Effector CD8-positive, alpha-beta T cell (primary cell): ENCODE measurements around the gene KCTD19.
A peak's percentile ranks its signal among the peaks of the same experiment; 100 is the strongest.

ENCODE experiments used
- DNase-seq: peaks from one replicate; lab custom pipeline; 2025; lab: John Stamatoyannopoulos, UW

Gene KCTD19

GRCh38 chr16:67283039-67283825 lies 43.3 kb downstream of the KCTD19 start:
- no peak for DNase-seq

GRCh38 chr16:67282447-67282805 lies 44.1 kb downstream of the KCTD19 start:
- DNase-seq: no peak

- no peak for DNase-seq
Measured at GRCh38 chr16:67281536-67282446, 44.8 kb downstream of the KCTD19 start.

- DNase-seq: no peak
Measured at GRCh38 chr16:67280090-67281015, 46.2 kb downstream of the KCTD19 start.

- DNase-seq: peak; percentile 62
Measured at GRCh38 chr16:67279296-67280089, 47.0 kb downstream of the KCTD19 start, which contains the start of gene PLEKHG4. Gene PLEKHG4 (plus strand): TSS chr16:67279532. CDS start chr16:67280045, 513 bp downstream.

GRCh38 chr16:67278773-67279295 lies 47.7 kb downstream of the KCTD19 start:
- DNase-seq: peak; percentile 30

- no peak for DNase-seq
Measured at GRCh38 chr16:67277999-67278772, 48.4 kb downstream of the KCTD19 start.

- no peak for DNase-seq
Measured at GRCh38 chr16:67277294-67277998, 49.1 kb downstream of the KCTD19 start.

- no peak for DNase-seq
Measured at GRCh38 chr16:67275321-67275720, 51.2 kb downstream of the KCTD19 start.

GRCh38 chr16:67271446-67271845 lies 55.1 kb downstream of the KCTD19 start:
- DNase-seq: no peak

- DNase-seq: no peak
Measured at GRCh38 chr16:67270931-67271338, 55.6 kb downstream of the KCTD19 start.

- DNase-seq: no peak
Measured at GRCh38 chr16:67269766-67270165, 56.8 kb downstream of the KCTD19 start.

- no peak for DNase-seq
Measured at GRCh38 chr16:67268136-67268579, 58.4 kb downstream of the KCTD19 start.

- no peak for DNase-seq
Measured at GRCh38 chr16:67265834-67266233, 60.7 kb downstream of the KCTD19 start.

GRCh38 chr16:67264866-67265265 lies 61.7 kb downstream of the KCTD19 start:
- no peak for DNase-seq

- no peak for DNase-seq
Measured at GRCh38 chr16:67264277-67264676, 62.3 kb downstream of the KCTD19 start.

- DNase-seq: no peak
Measured at GRCh38 chr16:67263201-67263600, 63.3 kb downstream of the KCTD19 start.

- no peak for DNase-seq
Measured at GRCh38 chr16:67260426-67261063, 66.0 kb downstream of the KCTD19 start.

GRCh38 chr16:67259705-67260104 lies 66.8 kb downstream of the KCTD19 start:
- no peak for DNase-seq
